K562 (cell line): ENCODE results near the gene SYNGR4. TPM values are rescaled to one million over a fixed set of nuclear protein-coding genes. Genes with fewer than 3 reads are reported as not detected.

Source experiments
- ARNT ChIP-seq, 2 experiments: fragments of 450-650 bp; IDR thresholded peaks; 2 replicates each; pipeline ENCODE4 v1.6.1; 2016; ENCODE audit warnings: mild to moderate bottlenecking in 1 of 2
- ATF2 ChIP-seq: sonication (generic); formaldehyde crosslinking; IDR thresholded peaks from 2 replicates; pipeline ENCODE4 v1.8.1; 2022; ENCODE audit warnings: missing genetic modification reagents
- ATF3 ChIP-seq, 2 experiments: fragments of 450-650 bp in 1 of 2; sonication (generic) in 1 of 2; formaldehyde crosslinking in 1 of 2; IDR thresholded peaks in 1 of 2; conservative IDR thresholded peaks in 1 of 2; 2 replicates each; pipeline versions ENCODE4 v1.6.1 to v1.8.1; 2016 to 2023; ENCODE audit warnings: mild to moderate bottlenecking in 2 of 2, moderate library complexity in 2 of 2, inconsistent platforms in 1 of 2, missing genetic modification reagents in 1 of 2
- CREM ChIP-seq: IDR thresholded peaks from 2 replicates; pipeline ENCODE4 v1.6.1; 2014; ENCODE audit warnings: antibody characterized with exemption, low read depth
- GABPB2 ChIP-seq: fragments of 250-450 bp; sonication (Bioruptor Pico); conservative IDR thresholded peaks from 2 replicates; pipeline ENCODE4 v1.5.1; 2021; ENCODE audit warnings: mild to moderate bottlenecking
- GTF3C2 ChIP-seq: IDR thresholded peaks from 3 replicates; pipeline ENCODE4 v1.6.1; 2011; ENCODE audit warnings: borderline replicate concordance, mild to moderate bottlenecking, moderate library complexity; ENCODE audit not compliant: insufficient read length; ENCODE audit errors: extremely low read depth
- MLX ChIP-seq, 2 experiments: fragments of 450-650 bp in 1 of 2; sonication (generic) in 1 of 2; formaldehyde crosslinking; conservative IDR thresholded peaks; 2 replicates each; pipeline versions ENCODE4 v1.4.0 to v1.8.1; 2020 to 2022; ENCODE audit warnings: mild to moderate bottlenecking in 1 of 2, missing genetic modification reagents in 1 of 2
- MTA2 ChIP-seq: fragments of 450-650 bp; IDR thresholded peaks from 2 replicates; pipeline ENCODE4 v1.6.1; 2016; ENCODE audit warnings: low read depth
- NCOA1 ChIP-seq: fragments of 450-650 bp; IDR thresholded peaks from 2 replicates; pipeline ENCODE4 v1.6.1; 2016; ENCODE audit warnings: low read depth
- RBFOX2 ChIP-seq: fragments of 200-400 bp; formaldehyde crosslinking; IDR thresholded peaks from 2 replicates; pipeline ENCODE4 v1.6.1; 2017; ENCODE audit warnings: low read depth, mild to moderate bottlenecking, low read length, moderate library complexity
- RBM14 ChIP-seq: fragments of 200-400 bp; formaldehyde crosslinking; IDR thresholded peaks from 2 replicates; pipeline ENCODE4 v1.6.1; 2018; ENCODE audit warnings: low read depth, mild to moderate bottlenecking, low read length, moderate library complexity, borderline replicate concordance; ENCODE audit not compliant: insufficient read depth
- RBM17 ChIP-seq: fragments of 200-400 bp; formaldehyde crosslinking; IDR thresholded peaks from 2 replicates; pipeline ENCODE4 v1.6.1; 2017; ENCODE audit warnings: low read depth, mild to moderate bottlenecking, low read length, borderline replicate concordance
- RFX7 ChIP-seq: fragments of 250-450 bp; sonication (Bioruptor Pico); IDR thresholded peaks from 2 replicates; pipeline ENCODE4 v1.5.1; 2021; ENCODE audit warnings: mild to moderate bottlenecking
- SMARCA5 ChIP-seq: fragments of 450-650 bp; IDR thresholded peaks from 2 replicates; pipeline ENCODE4 v1.6.1; 2016
- SREBF1 ChIP-seq: fragments of 150-350 bp; IDR thresholded peaks from 2 replicates; pipeline ENCODE4 v1.6.1; 2014; ENCODE audit warnings: antibody characterized with exemption, low read depth, low read length, borderline replicate concordance
- TBL1XR1 ChIP-seq, 2 experiments: IDR thresholded peaks; 2 replicates each; pipeline ENCODE4 v1.6.1; 2012; ENCODE audit warnings: improper control_type of control experiment in 2 of 2, low read length in 2 of 2, mild to moderate bottlenecking in 1 of 2
- TCF15 ChIP-seq: fragments of 250-450 bp; sonication (Bioruptor Pico); IDR thresholded peaks from 2 replicates; pipeline ENCODE4 v1.8.0; 2022; ENCODE audit warnings: moderate library complexity, mild to moderate bottlenecking, inconsistent platforms
- THAP7 ChIP-seq: fragments of 250-450 bp; sonication (Bioruptor Pico); IDR thresholded peaks from 2 replicates; pipeline ENCODE4 v1.5.0; 2021
- ZNF232 ChIP-seq: sonication (generic); formaldehyde crosslinking; IDR thresholded peaks from 2 replicates; pipeline ENCODE4 v1.8.0; 2022; ENCODE audit warnings: mild to moderate bottlenecking, missing genetic modification reagents
- ZNF324 ChIP-seq: fragments of 250-450 bp; sonication (Bioruptor Pico); IDR thresholded peaks from 2 replicates; pipeline ENCODE4 v1.4.0; 2020; ENCODE audit warnings: mild to moderate bottlenecking
- ZSCAN29 ChIP-seq: fragments of 450-650 bp; IDR thresholded peaks from 2 replicates; pipeline ENCODE4 v1.6.1; 2017
- polyA plus RNA-seq, 8 experiments: library from polyadenylated mRNA; depleted of rRNA in 4 of 8; stranded (reverse) in 5 of 8; unstranded in 3 of 8; fragments of >200 nt; fragmentation: Nextera tagmentation in 2 of 8; fragmentation: Illumina TruSeq in 1 of 8; extraction: Ambion mirVana in 2 of 8; extraction: Trizol in 1 of 8; gene quantifications; 2 replicates each; pipeline versions ENCODE4 v1.2.1 to v1.2.3, GENCODE V29; 2011 to 2014; ENCODE audit warnings: inconsistent platforms in 1 of 8, missing spikeins in 1 of 8
- total RNA-seq, 7 experiments: library from RNA; depleted of rRNA in 6 of 7; stranded (reverse); fragments of >200 nt in 6 of 7; fragmentation: Illumina TruSeq in 2 of 7; extraction: Trizol in 2 of 7; gene quantifications; 2 replicates each; pipeline versions ENCODE4 v1.2.1 to v1.2.3, GENCODE V29; 2011 to 2021; ENCODE audit warnings: low replicate concordance in 1 of 7

Gene SYNGR4
- total and polyA plus RNA-seq, 9 of the 15 experiments (the other 6 are each of a cell fraction or from before 2014, with no cell fraction given) = 0.07 to 0.14 TPM; not detected in 7

GRCh38 chr19:48332662-48333466, 31.3 kb upstream of the SYNGR4 start (continued):
- TF ChIP-seq GTF3C2 = no peak
- no peak for TF ChIP-seq GABPB2 (CRISPR knock-in tag)
- TF ChIP-seq MTA2 = no peak
- 0 out of 2 replicates have a peak, but pooled peaks have one; percentile 33 for TF ChIP-seq RFX7 (CRISPR knock-in tag)
- TF ChIP-seq RBFOX2 = 0 out of 2 replicates have a peak, but pooled peaks have one; percentile 23
- TF ChIP-seq NCOA1 = no peak
- TF ChIP-seq ZSCAN29 = no peak
- TF ChIP-seq CREM = peak; percentile 63
- TF ChIP-seq ZNF232 (CRISPR knock-in tag) = no peak
- no peak for TF ChIP-seq SMARCA5
- TF ChIP-seq ARNT (IDR thresholded peaks at IDR 0.05) = no peak
- no peak for TF ChIP-seq TBL1XR1 (IDR thresholded peaks at IDR 0.05; ENCODE audit: low read length in 2 of 2)
- TF ChIP-seq THAP7 (CRISPR knock-in tag) = 0 out of 2 replicates have a peak, but pooled peaks have one; percentile 46
- TF ChIP-seq RBM14 = no peak
- TF ChIP-seq ATF3 (IDR thresholded peaks at IDR 0.05) = no peak
- 0 out of 2 replicates have a peak, but pooled peaks have one; percentile 70 for TF ChIP-seq ATF3 (CRISPR knock-in tag; conservative IDR thresholded peaks at IDR 0.05)
- no peak for TF ChIP-seq ATF2 (CRISPR knock-in tag)
- no peak for TF ChIP-seq MLX (CRISPR knock-in tag; conservative IDR thresholded peaks at IDR 0.05)
- TF ChIP-seq ZNF324 (CRISPR knock-in tag) = no peak
- no peak for TF ChIP-seq RBM17
- no peak for TF ChIP-seq SREBF1
- no peak for TF ChIP-seq TCF15 (CRISPR knock-in tag)
